H9 (cell line): Measurements from ENCODE around the gene PNO1. TPM values are rescaled to one million over a fixed set of nuclear protein-coding genes. Genes with fewer than 3 reads are reported as not detected.

Source experiments
- DNase-seq: peaks from one replicate; pipeline ENCODE4 v3.0.0-alpha.2; 2017
- H2AFZ ChIP-seq: one replicate; pipeline ENCODE4 v1.6.1; 2013; ENCODE audit warnings: mild to moderate bottlenecking, low read length, control low read depth, moderate library complexity
- H2AK5ac ChIP-seq: 2 replicates; pipeline ENCODE4 v1.6.1; 2013; ENCODE audit warnings: low read length, control low read depth, mixed read lengths; ENCODE audit not compliant: insufficient read length
- H2BK120ac ChIP-seq: one replicate; pipeline ENCODE4 v1.6.1; 2013; ENCODE audit warnings: low read depth, mild to moderate bottlenecking, low read length, control low read depth, inconsistent platforms; ENCODE audit not compliant: poor library complexity, severe bottlenecking
- H2BK12ac ChIP-seq: 2 replicates; pipeline ENCODE4 v1.6.1; 2013; ENCODE audit warnings: low read length, control low read depth, mixed read lengths, low read depth; ENCODE audit not compliant: insufficient read length
- H2BK15ac ChIP-seq: 2 replicates; pipeline ENCODE4 v1.6.1; 2013; ENCODE audit warnings: low read depth, low read length, control low read depth
- H2BK20ac ChIP-seq: one replicate; pipeline ENCODE4 v1.6.1; 2013; ENCODE audit warnings: low read depth, mild to moderate bottlenecking, low read length, control low read depth, inconsistent platforms; ENCODE audit not compliant: poor library complexity, severe bottlenecking
- H2BK5ac ChIP-seq: 2 replicates; pipeline ENCODE4 v1.6.1; 2013; ENCODE audit warnings: low read length, control low read depth, mixed read lengths; ENCODE audit not compliant: insufficient read length
- H3K14ac ChIP-seq: 2 replicates; pipeline ENCODE4 v1.6.1; 2013; ENCODE audit warnings: low read length, control low read depth; ENCODE audit not compliant: insufficient read depth
- H3K18ac ChIP-seq: 2 replicates; pipeline ENCODE4 v1.6.1; 2013; ENCODE audit warnings: low read depth, mild to moderate bottlenecking, mixed read lengths, low read length, control low read depth; ENCODE audit not compliant: insufficient read length
- H3K23ac ChIP-seq: 2 replicates; pipeline ENCODE4 v1.6.1; 2013; ENCODE audit warnings: low read length, control low read depth, mixed read lengths, low read depth; ENCODE audit not compliant: insufficient read length
- H3K23me2 ChIP-seq: 2 replicates; pipeline ENCODE4 v1.6.1; 2013; ENCODE audit warnings: low read depth, mild to moderate bottlenecking, mixed read lengths, low read length, control low read depth; ENCODE audit not compliant: insufficient read length, poor library complexity, severe bottlenecking
- H3K27ac ChIP-seq: 2 replicates; pipeline ENCODE4 v1.5.1; 2013; ENCODE audit warnings: low read length, control low read depth, mixed read lengths, low read depth; ENCODE audit not compliant: insufficient read length
- H3K27me3 ChIP-seq: 2 replicates; pipeline ENCODE4 v1.6.1; 2013; ENCODE audit warnings: low read length, control low read depth, inconsistent platforms; ENCODE audit not compliant: insufficient read depth
- H3K4ac ChIP-seq: 2 replicates; pipeline ENCODE4 v1.6.1; 2013; ENCODE audit warnings: low read depth, mild to moderate bottlenecking, control low read depth, inconsistent platforms, low read length, moderate library complexity
- H3K4me1 ChIP-seq: 2 replicates; pipeline ENCODE4 v1.6.1; 2013; ENCODE audit warnings: low read length, control low read depth, inconsistent platforms; ENCODE audit not compliant: insufficient read depth
- H3K4me2 ChIP-seq: 2 replicates; pipeline ENCODE4 v1.6.1; 2013; ENCODE audit warnings: low read length, control low read depth, mixed read lengths; ENCODE audit not compliant: insufficient read length, insufficient read depth
- H3K56ac ChIP-seq: 2 replicates; pipeline ENCODE4 v1.6.1; 2013; ENCODE audit warnings: low read depth, mild to moderate bottlenecking, mixed read lengths, low read length, control low read depth; ENCODE audit not compliant: insufficient read length
- H3K79me1 ChIP-seq: 2 replicates; pipeline ENCODE4 v1.6.1; 2013; ENCODE audit warnings: low read depth, mild to moderate bottlenecking, moderate library complexity, low read length, control low read depth, inconsistent platforms; ENCODE audit not compliant: insufficient read depth, poor library complexity, severe bottlenecking
- H3K79me2 ChIP-seq: 2 replicates; pipeline ENCODE4 v1.6.1; 2013; ENCODE audit warnings: low read length, control low read depth, inconsistent platforms; ENCODE audit not compliant: insufficient read depth
- H3K9ac ChIP-seq: 2 replicates; pipeline ENCODE4 v1.6.1; 2013; ENCODE audit warnings: low read length, control low read depth, mixed read lengths; ENCODE audit not compliant: insufficient read length; ENCODE audit errors: extremely low read depth
- H3K9me3 ChIP-seq: one replicate; pipeline ENCODE4 v1.6.1; 2013; ENCODE audit warnings: low read depth, low read length, inconsistent platforms; ENCODE audit not compliant: control insufficient read depth
- H3T11ph ChIP-seq: one replicate; pipeline ENCODE4 v1.6.1; 2013; ENCODE audit warnings: mild to moderate bottlenecking, low read length, control low read depth, inconsistent platforms
- H4K20me1 ChIP-seq: one replicate; pipeline ENCODE4 v1.6.1; 2013; ENCODE audit not compliant: control insufficient read depth, insufficient read length, insufficient read depth
- H4K5ac ChIP-seq: 2 replicates; pipeline ENCODE4 v1.6.1; 2013; ENCODE audit warnings: low read depth, mild to moderate bottlenecking, mixed read lengths, low read length, control low read depth; ENCODE audit not compliant: insufficient read length
- H4K8ac ChIP-seq: replicated peaks from 2 replicates; pipeline ENCODE4 v1.6.1; 2013; ENCODE audit warnings: low read length, control low read depth, mixed read lengths, low read depth; ENCODE audit not compliant: insufficient read length
- H4K91ac ChIP-seq: 2 replicates; pipeline ENCODE4 v1.6.1; 2013; ENCODE audit warnings: low read depth, mild to moderate bottlenecking, moderate library complexity, mixed read lengths, low read length, control low read depth; ENCODE audit not compliant: insufficient read length
- H3K27ac Mint-ChIP-seq, 3 experiments: 2 replicates in 2 of 3; 3 replicates in 1 of 3; pipeline ENCODE4 v1.8.0; 2020 to 2021; ENCODE audit warnings: mixed read lengths in 3 of 3, mild to moderate bottlenecking in 1 of 3, moderate library complexity in 1 of 3
- H3K27me3 Mint-ChIP-seq: 2 replicates; pipeline ENCODE4 v1.8.0; 2021; ENCODE audit warnings: low read depth, mild to moderate bottlenecking, moderate library complexity, mixed read lengths
- H3K36me3 Mint-ChIP-seq, 3 experiments: 2 replicates in 2 of 3; 3 replicates in 1 of 3; pipeline ENCODE4 v1.8.0; 2020 to 2021; ENCODE audit warnings: low read depth in 3 of 3, mixed read lengths in 3 of 3; ENCODE audit not compliant: insufficient read depth in 1 of 3
- H3K4me1 Mint-ChIP-seq, 2 experiments: 2 replicates each; pipeline ENCODE4 v1.8.0; 2020; ENCODE audit warnings: mixed read lengths in 2 of 2
- H3K4me3 Mint-ChIP-seq, 2 experiments: 2 replicates in 1 of 2; 3 replicates in 1 of 2; pipeline ENCODE4 v1.8.0; 2020 to 2021; ENCODE audit warnings: mild to moderate bottlenecking in 2 of 2, mixed read lengths in 2 of 2, moderate library complexity in 1 of 2
- H3K9me3 Mint-ChIP-seq, 2 experiments: 2 replicates in 1 of 2; 3 replicates in 1 of 2; pipeline ENCODE4 v1.8.0; 2020; ENCODE audit warnings: mild to moderate bottlenecking in 2 of 2, mixed read lengths in 2 of 2, moderate library complexity in 1 of 2
- WGBS: extraction: QIAGEN DNeasy Blood & Tissue Kit; methylation state at CpG from one replicate; pipeline ENCODE4 v1.1.7; 2013; ENCODE audit warnings: missing lambda C conversion rate, low lambda C conversion rate, mixed read lengths; ENCODE audit not compliant: insufficient read length; ENCODE audit errors: extremely low coverage; 5-methylcytosine and 5-hydroxymethylcytosine counted together
- total RNA-seq: library from RNA; stranded (reverse); gene quantifications from 2 replicates; pipeline ENCODE4 v1.2.1, GENCODE V29; 2021
- TF ChIP-seq, protein P1 (sequence below): fragments of 200-600 bp; sonication (generic); conservative IDR thresholded peaks from 3 replicates; pipeline ENCODE4 v1.8.0; 2021; ENCODE audit warnings: antibody characterized with exemption, mild to moderate bottlenecking

PNO1 gene
- total RNA-seq, 1 experiment from 2014 or later = 46.5 TPM

DNA sequence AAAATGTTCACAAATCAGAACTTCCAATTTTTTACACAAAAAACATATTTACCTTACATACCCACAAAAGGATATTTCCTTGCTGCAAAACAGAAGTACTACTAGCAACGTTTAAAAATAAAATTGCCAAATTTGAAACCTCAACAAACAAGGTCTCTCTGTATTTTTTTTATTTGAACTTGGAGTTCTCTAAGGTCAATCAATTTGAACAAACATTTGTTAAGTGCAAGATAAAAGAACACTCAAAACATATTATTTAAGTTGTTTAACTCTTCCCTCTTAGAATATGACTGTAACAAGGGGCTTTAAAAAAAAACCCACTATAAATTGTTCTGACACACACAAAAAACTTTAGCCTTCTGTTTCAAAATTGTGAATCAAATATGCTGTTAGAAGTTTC, 29.6 kb downstream of the PNO1 start:
- peaks cover 3% of the 10 kb centered on the region for H3K79me1 ChIP-seq
- no peak overlapping the region for H3K4ac ChIP-seq
- H3K56ac ChIP-seq = no peak overlapping the region
- H2BK5ac ChIP-seq = no peak overlapping the region
- H3K4me3 Mint-ChIP-seq = no peak overlapping the region
- H3T11ph ChIP-seq = no peak overlapping the region
- H3K9me3 ChIP-seq = no peaks in the 10 kb centered on the region
- H3K4me2 ChIP-seq = no peak overlapping the region
- H2BK12ac ChIP-seq = no peak overlapping the region
- H4K5ac ChIP-seq = no peak overlapping the region
- no peak overlapping the region for H4K8ac ChIP-seq
- H3K36me3 Mint-ChIP-seq = peaks cover 4 to 24% (median 18%) of the 10 kb centered on the region in 3 experiments; a peak in 6 of 7 replicates
- no peaks in the 10 kb centered on the region for H3K9me3 Mint-ChIP-seq
- TF ChIP-seq, protein P1, sequence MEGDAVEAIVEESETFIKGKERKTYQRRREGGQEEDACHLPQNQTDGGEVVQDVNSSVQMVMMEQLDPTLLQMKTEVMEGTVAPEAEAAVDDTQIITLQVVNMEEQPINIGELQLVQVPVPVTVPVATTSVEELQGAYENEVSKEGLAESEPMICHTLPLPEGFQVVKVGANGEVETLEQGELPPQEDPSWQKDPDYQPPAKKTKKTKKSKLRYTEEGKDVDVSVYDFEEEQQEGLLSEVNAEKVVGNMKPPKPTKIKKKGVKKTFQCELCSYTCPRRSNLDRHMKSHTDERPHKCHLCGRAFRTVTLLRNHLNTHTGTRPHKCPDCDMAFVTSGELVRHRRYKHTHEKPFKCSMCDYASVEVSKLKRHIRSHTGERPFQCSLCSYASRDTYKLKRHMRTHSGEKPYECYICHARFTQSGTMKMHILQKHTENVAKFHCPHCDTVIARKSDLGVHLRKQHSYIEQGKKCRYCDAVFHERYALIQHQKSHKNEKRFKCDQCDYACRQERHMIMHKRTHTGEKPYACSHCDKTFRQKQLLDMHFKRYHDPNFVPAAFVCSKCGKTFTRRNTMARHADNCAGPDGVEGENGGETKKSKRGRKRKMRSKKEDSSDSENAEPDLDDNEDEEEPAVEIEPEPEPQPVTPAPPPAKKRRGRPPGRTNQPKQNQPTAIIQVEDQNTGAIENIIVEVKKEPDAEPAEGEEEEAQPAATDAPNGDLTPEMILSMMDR = no peak
- H2BK120ac ChIP-seq = no peak overlapping the region
- H3K27ac Mint-ChIP-seq = peak overlapping the region in 1 of 3 experiments; percentile 87; a peak in 2 of 7 replicates
- no peaks in the 10 kb centered on the region for H3K4me1 ChIP-seq
- no peak overlapping the region for H2AK5ac ChIP-seq
- no peak overlapping the region for H4K91ac ChIP-seq
- no peak overlapping the region for H2AFZ ChIP-seq
- no CpG with 5 or more reads among the region's 1 CpG for WGBS
- no peak overlapping the region for H3K18ac ChIP-seq
- H4K20me1 ChIP-seq = no peaks in the 10 kb centered on the region
- H3K27me3 ChIP-seq = no peaks in the 10 kb centered on the region
- H3K27me3 Mint-ChIP-seq = no peaks in the 10 kb centered on the region
- H3K9ac ChIP-seq = no peak overlapping the region
- H3K14ac ChIP-seq = no peak overlapping the region
- H3K23me2 ChIP-seq = no peaks in the 10 kb centered on the region
- H3K79me2 ChIP-seq = peaks cover 5% of the 10 kb centered on the region; the same call in 1 of the 2 replicates
- no peak for DNase-seq
- peaks cover 6 to 9% of the 10 kb centered on the region in 2 experiments; a peak in 3 of 4 replicates for H3K4me1 Mint-ChIP-seq
- no peak overlapping the region for H3K27ac ChIP-seq
- no peak overlapping the region for H3K23ac ChIP-seq
- no peak overlapping the region for H2BK20ac ChIP-seq
- no peak overlapping the region for H2BK15ac ChIP-seq
